SU-DHL-6 (cell line): ENCODE data around the gene PDE6H.

Source experiments
- H2AFZ ChIP-seq: fragments of 200-600 bp; sonication (generic); 2 replicates; pipeline ENCODE4 v1.6.1; 2014; ENCODE audit warnings: low read depth, mild to moderate bottlenecking, moderate library complexity, mixed read lengths, antibody characterized with exemption, low read length; ENCODE audit not compliant: severe bottlenecking
- H3F3A ChIP-seq: fragments of 200-600 bp; shearing (Covaris generic); 2 replicates; pipeline ENCODE4 v1.6.0; 2016; ENCODE audit warnings: antibody characterized with exemption, mild to moderate bottlenecking; ENCODE audit not compliant: insufficient read depth
- H3K27ac ChIP-seq: fragments of 200-600 bp; sonication (generic); 2 replicates; pipeline ENCODE4 v1.5.1; 2016; ENCODE audit warnings: low read depth, mild to moderate bottlenecking, low read length, moderate library complexity, mixed read lengths
- H3K27me3 ChIP-seq: fragments of 200-600 bp; sonication (generic), shearing (Covaris generic); 2 replicates; pipeline ENCODE4 v1.6.0; 2014; ENCODE audit warnings: mild to moderate bottlenecking, low read length
- H3K36me3 ChIP-seq: fragments of 200-600 bp; sonication (generic); 2 replicates; pipeline ENCODE4 v1.6.1; 2014; ENCODE audit warnings: mild to moderate bottlenecking, low read length, mixed read lengths
- H3K4me2 ChIP-seq: fragments of 300-600, 200-600 bp; shearing (Covaris generic), sonication (generic); 2 replicates; pipeline ENCODE4 v1.6.0; 2014; ENCODE audit warnings: low read length, low read depth, mild to moderate bottlenecking; ENCODE audit not compliant: poor library complexity, severe bottlenecking
- H3K4me3 ChIP-seq: fragments of 200-600 bp; sonication (generic); 2 replicates; pipeline ENCODE4 v1.5.1; 2014; ENCODE audit warnings: antibody characterized with exemption, low read length, mild to moderate bottlenecking, mixed read lengths; ENCODE audit not compliant: insufficient read depth, poor library complexity, severe bottlenecking
- H3K79me2 ChIP-seq: fragments of 200-600 bp; sonication (generic); 2 replicates; pipeline ENCODE4 v1.6.1; 2014; ENCODE audit warnings: mild to moderate bottlenecking, low read length, moderate library complexity; ENCODE audit not compliant: insufficient read depth
- H3K9ac ChIP-seq: fragments of 200-600 bp; sonication (generic); 2 replicates; pipeline ENCODE4 v1.7.0; 2014; ENCODE audit warnings: mild to moderate bottlenecking, low read length
- H3K9me2 ChIP-seq: fragments of 200-600 bp; sonication (generic); replicated peaks from 2 replicates; pipeline ENCODE4 v1.6.1; 2014; ENCODE audit warnings: low read length; ENCODE audit not compliant: insufficient read depth
- H3K9me3 ChIP-seq: fragments of 200-600 bp; sonication (generic); 2 replicates; pipeline ENCODE4 v1.6.1; 2014; ENCODE audit warnings: low read length, mixed read lengths; ENCODE audit not compliant: insufficient read depth
- H4K20me1 ChIP-seq: fragments of 200-600 bp; sonication (generic); 2 replicates; pipeline ENCODE4 v1.6.1; 2014; ENCODE audit warnings: low read depth, mild to moderate bottlenecking, antibody characterized with exemption, low read length, moderate library complexity, mixed read lengths
- CTCF ChIP-seq: fragments of 200-600 bp; sonication (generic); IDR thresholded peaks from one replicate; pipeline ENCODE4 v1.5.1; 2017; ENCODE audit warnings: antibody characterized with exemption, mild to moderate bottlenecking, low read length, moderate library complexity; ENCODE audit not compliant: insufficient read depth, poor library complexity, severe bottlenecking
- EZH2phosphoT487 ChIP-seq: fragments of 200-600 bp; sonication (generic), shearing (Covaris generic); conservative IDR thresholded peaks from 2 replicates; pipeline ENCODE4 v1.6.1; 2018; ENCODE audit warnings: mild to moderate bottlenecking, antibody characterized with exemption, low read length, moderate library complexity, mixed read lengths

The PDE6H gene

GRCh38 chr12:14935031-14935430, 37.8 kb upstream of the PDE6H start:
- no peak overlapping the region for H3K4me2 ChIP-seq

GRCh38 chr12:14936224-14936861, 36.5 kb upstream of the PDE6H start:
- Histone ChIP-seq H3K9me3 (no peaks in the 10 kb centered on the region), H3K9ac (no peak overlapping the region), H2AFZ (no peak overlapping the region), H3K36me3 (peaks cover 3% of the 10 kb centered on the region), H3K4me3 (no peak overlapping the region), H3K9me2 (no peaks in the 10 kb centered on the region), H3K27me3 (no peaks in the 10 kb centered on the region), H3K4me2 (no peak overlapping the region), H3F3A (peaks cover 18% of the 10 kb centered on the region), H3K27ac (no peak overlapping the region), H3K79me2 (no peaks in the 10 kb centered on the region), H4K20me1 (no peaks in the 10 kb centered on the region)
- TF ChIP-seq EZH2phosphoT487, result no peak
- peak; percentile 29 for TF ChIP-seq CTCF

More at GRCh38 chr12:14935031-14935430, 37.8 kb upstream of the PDE6H start:
- Histone ChIP-seq H3F3A (peaks cover 5% of the 10 kb centered on the region), H3K9me3 (no peaks in the 10 kb centered on the region), H3K27me3 (no peaks in the 10 kb centered on the region), H3K36me3 (no peaks in the 10 kb centered on the region; the same call in 1 of the 2 replicates), H3K4me3 (no peak overlapping the region), H3K79me2 (no peaks in the 10 kb centered on the region), H3K27ac (no peak overlapping the region), H4K20me1 (no peaks in the 10 kb centered on the region), H2AFZ (no peak overlapping the region), H3K9ac (no peak overlapping the region), H3K9me2 (no peaks in the 10 kb centered on the region)
- TF ChIP-seq EZH2phosphoT487 (no peak), CTCF (no peak)

GRCh38 chr12:14937014-14937413, 35.8 kb upstream of the PDE6H start:
- TF ChIP-seq EZH2phosphoT487 (no peak), CTCF (no peak)
- no peak overlapping the region for H2AFZ ChIP-seq

More at GRCh38 chr12:14937014-14937413, 35.8 kb upstream of the PDE6H start:
- H3K9me3 ChIP-seq, result no peaks in the 10 kb centered on the region
- no peak overlapping the region for H3K9ac ChIP-seq
- H3F3A ChIP-seq, result peaks cover 25% of the 10 kb centered on the region
- H4K20me1 ChIP-seq, result no peaks in the 10 kb centered on the region
- no peaks in the 10 kb centered on the region for H3K27me3 ChIP-seq
- no peak overlapping the region for H3K4me2 ChIP-seq
- no peak overlapping the region for H3K27ac ChIP-seq
- no peaks in the 10 kb centered on the region for H3K9me2 ChIP-seq
- H3K36me3 ChIP-seq, result peaks cover 7% of the 10 kb centered on the region
- H3K4me3 ChIP-seq, result no peak overlapping the region
- H3K79me2 ChIP-seq, result no peaks in the 10 kb centered on the region
